ENCODE data around the gene DOK7.
"Not testable (repeated sequence)": the region's sequence is repeated elsewhere in the genome, so short reads cannot be mapped to it uniquely, and the experiment has no call there.

DOK7 gene

DNA sequence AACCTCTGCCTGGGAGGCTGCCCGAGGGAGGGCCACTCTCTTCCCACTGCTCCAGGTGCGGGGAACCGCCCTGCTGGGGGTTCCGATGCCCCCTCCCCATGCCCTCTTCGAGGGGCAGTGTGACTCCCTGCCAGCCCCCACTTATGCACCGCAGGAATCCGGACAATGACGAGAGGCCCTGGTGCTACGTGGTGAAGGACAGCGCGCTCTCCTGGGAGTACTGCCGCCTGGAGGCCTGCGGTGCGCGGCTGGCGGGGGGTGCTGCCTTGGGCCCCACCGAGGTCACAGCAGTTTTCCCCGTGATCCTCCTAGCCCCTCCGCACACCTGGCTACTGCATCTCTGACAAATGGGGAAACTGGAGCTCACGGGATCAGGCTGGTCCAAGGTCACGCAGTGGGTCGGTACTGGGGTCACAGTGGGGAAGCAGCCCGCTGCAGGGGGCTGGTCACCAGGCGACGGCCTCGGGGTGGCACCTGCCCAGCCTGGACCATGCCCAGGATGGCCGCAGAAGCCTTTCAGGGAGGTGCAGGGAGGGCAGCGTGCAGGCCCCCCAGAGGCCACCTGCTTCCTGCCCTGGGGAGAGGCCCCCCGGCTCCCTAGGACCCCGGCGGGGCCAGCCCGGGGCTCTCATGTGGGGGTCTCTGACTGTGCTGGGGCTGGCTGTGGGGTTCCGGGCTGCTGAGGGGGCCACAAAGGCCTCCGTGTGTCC, 17.8 kb upstream of the DOK7 start:
- Histone ChIP-seq H3K9ac (ENCODE audit: low read depth, low read length) (no peak overlapping the region), H3K4me2 (ENCODE audit: low read length) (no peak overlapping the region), H3K27me3 (ENCODE audit: control insufficient read depth, insufficient read depth, low read length) (no peaks in the 10 kb centered on the region), H3K9me3 (replicated peaks; ENCODE audit: low read length) (no peaks in the 10 kb centered on the region), H3K4me3 (ENCODE audit: low read length) (no peak overlapping the region), H3K36me3 (ENCODE audit: insufficient read depth, low read length) (no peaks in the 10 kb centered on the region), H3K4me1 (ENCODE audit: control insufficient read depth, insufficient read depth, low read length) (no peaks in the 10 kb centered on the region)

GRCh38 chr4:3445829-3446545, 17.1 kb upstream of the DOK7 start:
- H3K4me3 ChIP-seq (ENCODE audit: low read length) = no peak overlapping the region
- no peaks in the 10 kb centered on the region for H3K4me1 ChIP-seq (ENCODE audit: control insufficient read depth, insufficient read depth, low read length)
- H3K4me2 ChIP-seq (ENCODE audit: low read length) = no peak overlapping the region
- no peaks in the 10 kb centered on the region for H3K9me3 ChIP-seq (replicated peaks; ENCODE audit: low read length)
- H3K27me3 ChIP-seq (ENCODE audit: control insufficient read depth, insufficient read depth, low read length) = no peaks in the 10 kb centered on the region
- H3K36me3 ChIP-seq (ENCODE audit: insufficient read depth, low read length) = no peaks in the 10 kb centered on the region
- no peak overlapping the region for H3K9ac ChIP-seq (ENCODE audit: low read depth, low read length)

GRCh38 chr4:3446631-3447320, 16.3 kb upstream of the DOK7 start:
- Histone ChIP-seq H3K36me3 (ENCODE audit: insufficient read depth, low read length) (no peaks in the 10 kb centered on the region), H3K4me1 (ENCODE audit: control insufficient read depth, insufficient read depth, low read length) (peaks cover 7% of the 10 kb centered on the region), H3K4me2 (ENCODE audit: low read length) (no peak overlapping the region), H3K9me3 (replicated peaks; ENCODE audit: low read length) (no peaks in the 10 kb centered on the region), H3K4me3 (ENCODE audit: low read length) (no peak overlapping the region), H3K9ac (ENCODE audit: low read depth, low read length) (no peak overlapping the region), H3K27me3 (ENCODE audit: control insufficient read depth, insufficient read depth, low read length) (no peaks in the 10 kb centered on the region)

- no peaks in the 10 kb centered on the region for H3K27me3 ChIP-seq (ENCODE audit: control insufficient read depth, insufficient read depth, low read length)
- peaks cover 16% of the 10 kb centered on the region for H3K4me1 ChIP-seq (ENCODE audit: control insufficient read depth, insufficient read depth, low read length)
- no peaks in the 10 kb centered on the region for H3K9me3 ChIP-seq (replicated peaks; ENCODE audit: low read length)
- no peak overlapping the region for H3K9ac ChIP-seq (ENCODE audit: low read depth, low read length)
- H3K4me2 ChIP-seq (ENCODE audit: low read length) = no peak overlapping the region
- no peaks in the 10 kb centered on the region for H3K36me3 ChIP-seq (ENCODE audit: insufficient read depth, low read length)
- no peak overlapping the region for H3K4me3 ChIP-seq (ENCODE audit: low read length)
These were observed 15.4 kb upstream of the DOK7 start for GRCh38 chr4:3447431-3448395.

- H3K9ac ChIP-seq (ENCODE audit: low read depth, low read length) = no peak overlapping the region
- no peaks in the 10 kb centered on the region for H3K36me3 ChIP-seq (ENCODE audit: insufficient read depth, low read length)
- no peaks in the 10 kb centered on the region for H3K9me3 ChIP-seq (replicated peaks; ENCODE audit: low read length)
- no peak overlapping the region for H3K4me2 ChIP-seq (ENCODE audit: low read length)
- H3K27me3 ChIP-seq (ENCODE audit: control insufficient read depth, insufficient read depth, low read length) = no peaks in the 10 kb centered on the region
- peaks cover 16% of the 10 kb centered on the region for H3K4me1 ChIP-seq (ENCODE audit: control insufficient read depth, insufficient read depth, low read length)
- no peak overlapping the region for H3K4me3 ChIP-seq (ENCODE audit: low read length)
These were observed 14.0 kb upstream of the DOK7 start for GRCh38 chr4:3449047-3449573.

- Histone ChIP-seq H3K4me2 (ENCODE audit: low read length) (no peak overlapping the region), H3K36me3 (ENCODE audit: insufficient read depth, low read length) (no peaks in the 10 kb centered on the region), H3K9me3 (replicated peaks; ENCODE audit: low read length) (no peaks in the 10 kb centered on the region), H3K4me1 (ENCODE audit: control insufficient read depth, insufficient read depth, low read length) (peaks cover 16% of the 10 kb centered on the region), H3K4me3 (ENCODE audit: low read length) (no peak overlapping the region), H3K27me3 (ENCODE audit: control insufficient read depth, insufficient read depth, low read length) (no peaks in the 10 kb centered on the region), H3K9ac (ENCODE audit: low read depth, low read length) (no peak overlapping the region)
These were observed 13.3 kb upstream of the DOK7 start for GRCh38 chr4:3449574-3450534.

DNA sequence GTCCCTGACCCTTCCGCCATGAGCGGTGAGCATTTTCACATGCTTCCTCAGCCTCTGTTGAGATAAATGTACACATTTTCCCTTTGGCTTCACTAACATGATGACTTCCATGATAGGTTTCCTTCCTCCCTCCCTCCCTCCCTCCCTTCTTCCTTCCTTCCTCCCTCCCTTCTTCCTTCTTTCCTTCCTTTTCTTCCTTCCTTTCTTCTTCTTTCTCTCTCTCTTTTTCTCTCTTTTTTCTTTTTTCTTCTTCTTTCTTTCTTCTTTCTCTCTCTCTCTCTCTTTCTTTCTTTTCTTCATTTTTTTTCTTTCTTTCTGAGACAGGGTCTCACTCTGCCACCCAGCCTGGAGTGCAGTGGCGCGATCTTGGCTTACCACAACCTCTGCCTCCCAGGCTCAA, 12.5 kb upstream of the DOK7 start:
- H3K27me3 ChIP-seq (ENCODE audit: control insufficient read depth, insufficient read depth, low read length) = no peaks in the 10 kb centered on the region

GRCh38 chr4:3451956-3452355, 11.2 kb upstream of the DOK7 start:
- Histone ChIP-seq H3K9me3 (replicated peaks; ENCODE audit: low read length) (peaks cover 7% of the 10 kb centered on the region), H3K27me3 (ENCODE audit: control insufficient read depth, insufficient read depth, low read length) (no peaks in the 10 kb centered on the region), H3K36me3 (ENCODE audit: insufficient read depth, low read length) (no peaks in the 10 kb centered on the region), H3K4me3 (ENCODE audit: low read length) (no peak overlapping the region), H3K9ac (ENCODE audit: low read depth, low read length) (no peak overlapping the region), H3K4me2 (ENCODE audit: low read length) (peak overlapping the region; percentile 39), H3K4me1 (ENCODE audit: control insufficient read depth, insufficient read depth, low read length) (peaks cover 16% of the 10 kb centered on the region)

More for the DNA sequence above, 12.5 kb upstream of the DOK7 start:
- no peaks in the 10 kb centered on the region for H3K36me3 ChIP-seq (ENCODE audit: insufficient read depth, low read length)
- peaks cover 7% of the 10 kb centered on the region for H3K9me3 ChIP-seq (replicated peaks; ENCODE audit: low read length)
- peaks cover 16% of the 10 kb centered on the region for H3K4me1 ChIP-seq (ENCODE audit: control insufficient read depth, insufficient read depth, low read length)
- no peak overlapping the region for H3K4me2 ChIP-seq (ENCODE audit: low read length)
- no peak overlapping the region for H3K4me3 ChIP-seq (ENCODE audit: low read length)
- H3K9ac ChIP-seq (ENCODE audit: low read depth, low read length) = no peak overlapping the region

DNA sequence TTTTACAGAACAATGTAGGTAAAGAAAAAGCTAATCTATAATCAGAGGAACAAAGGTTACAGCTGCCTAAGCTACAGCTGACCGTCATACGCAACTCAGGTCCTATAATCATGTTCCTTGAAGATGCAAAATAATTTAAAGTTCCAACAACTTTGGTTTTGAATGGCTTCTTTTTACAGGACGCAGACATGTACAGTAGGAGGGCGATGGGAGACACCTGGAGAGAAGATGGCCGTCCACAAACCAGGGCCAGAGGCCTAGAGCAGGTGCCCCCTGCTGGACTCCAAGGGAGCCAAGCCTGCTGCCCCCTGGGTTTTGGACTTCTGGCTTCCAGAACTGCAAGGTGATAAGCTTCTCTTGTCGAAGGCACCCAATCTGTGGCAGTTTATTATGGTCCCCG, 10.7 kb upstream of the DOK7 start:
- H3K4me1 ChIP-seq (ENCODE audit: control insufficient read depth, insufficient read depth, low read length) = peaks cover 16% of the 10 kb centered on the region
- no peaks in the 10 kb centered on the region for H3K27me3 ChIP-seq (ENCODE audit: control insufficient read depth, insufficient read depth, low read length)
- peak overlapping the region; percentile 1 for H3K4me2 ChIP-seq (ENCODE audit: low read length)
- peaks cover 7% of the 10 kb centered on the region for H3K9me3 ChIP-seq (replicated peaks; ENCODE audit: low read length)
- no peak overlapping the region for H3K9ac ChIP-seq (ENCODE audit: low read depth, low read length)
- H3K4me3 ChIP-seq (ENCODE audit: low read length) = no peak overlapping the region
- no peaks in the 10 kb centered on the region for H3K36me3 ChIP-seq (ENCODE audit: insufficient read depth, low read length)

DNA sequence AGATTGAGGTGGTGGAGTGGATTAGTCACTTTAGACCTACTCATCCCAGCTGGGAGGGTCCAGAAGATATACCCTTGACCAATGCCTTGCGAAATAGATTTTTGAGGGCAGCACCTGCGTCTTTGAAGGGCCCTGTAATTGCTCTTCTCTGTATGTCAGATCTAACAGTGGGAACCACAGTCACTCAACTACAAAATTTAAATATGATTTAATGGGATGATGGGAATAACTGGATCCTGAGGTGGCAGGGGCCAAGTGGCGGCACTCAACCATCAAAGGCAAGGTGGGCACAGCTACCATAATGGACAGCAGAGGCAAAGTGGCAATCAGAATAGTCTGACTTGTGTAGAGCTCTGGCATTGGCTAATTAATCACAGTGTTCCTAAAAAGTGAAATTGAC, 7.5 kb upstream of the DOK7 start:
- H3K4me3 ChIP-seq (ENCODE audit: low read length); H3K36me3 ChIP-seq (ENCODE audit: insufficient read depth, low read length); H3K27me3 ChIP-seq (ENCODE audit: control insufficient read depth, insufficient read depth, low read length); H3K4me2 ChIP-seq (ENCODE audit: low read length); H3K9ac ChIP-seq (ENCODE audit: low read depth, low read length); H3K9me3 ChIP-seq (replicated peaks; ENCODE audit: low read length): not testable (repeated sequence)
- H3K4me1 ChIP-seq (ENCODE audit: control insufficient read depth, insufficient read depth, low read length) = peaks cover 16% of the 10 kb centered on the region

Measured in skeletal muscle satellite cell (primary cell).